SH-SY5Y (cell line): Measurements from ENCODE around the gene GADD45A.

ENCODE experiments used
- GATA2 ChIP-seq: IDR thresholded peaks from 2 replicates; pipeline ENCODE4 v1.6.1; 2011; ENCODE audit warnings: mild to moderate bottlenecking, low read depth, low read length
- GATA3 ChIP-seq: IDR thresholded peaks from 2 replicates; pipeline ENCODE4 v1.6.1; 2011; ENCODE audit warnings: low read depth, mild to moderate bottlenecking, low read length, moderate library complexity

GRCh38 chr1:67736750-67737149 is 51.7 kb downstream of the GADD45A start:
- TF ChIP-seq GATA3, result no peak
- no peak for TF ChIP-seq GATA2
